H1 (cell line): Measurements from ENCODE around the gene PSME1.

Experiments used
- CTCF ChIP-seq, 3 experiments: IDR thresholded peaks; 1 replicate in 2 of 3; 2 replicates in 1 of 3; pipeline versions ENCODE4 v1.5.1 to v1.6.1; 2011; ENCODE audit warnings: low read length in 3 of 3, mild to moderate bottlenecking in 3 of 3, inconsistent platforms in 2 of 3, low read depth in 1 of 3, moderate library complexity in 1 of 3; ENCODE audit not compliant: insufficient read depth in 1 of 3; ENCODE audit errors: control extremely low read depth in 1 of 3
- GABPA ChIP-seq: IDR thresholded peaks from 2 replicates; pipeline ENCODE4 v1.6.1; 2011; ENCODE audit warnings: mild to moderate bottlenecking, low read length, moderate library complexity, borderline replicate concordance; ENCODE audit not compliant: insufficient read depth
- MAX ChIP-seq: IDR thresholded peaks from 2 replicates; pipeline ENCODE4 v1.6.1; 2012; ENCODE audit warnings: inconsistent platforms
- PHF8 ChIP-seq: fragments of 200-600 bp; sonication (generic); conservative IDR thresholded peaks from 2 replicates; pipeline ENCODE4 v1.7.1; 2012; ENCODE audit warnings: low read depth, mild to moderate bottlenecking, inconsistent platforms, low read length, moderate library complexity
- POLR2AphosphoS5 ChIP-seq: IDR thresholded peaks from 2 replicates; pipeline ENCODE4 v1.6.1; 2011; ENCODE audit warnings: low read depth, low read length
- POU5F1 ChIP-seq: IDR thresholded peaks from 2 replicates; pipeline ENCODE4 v1.6.1; 2011; ENCODE audit warnings: low read depth, mild to moderate bottlenecking, low read length, moderate library complexity
- TAF1 ChIP-seq: IDR thresholded peaks from 2 replicates; pipeline ENCODE4 v1.6.1; 2011; ENCODE audit warnings: mild to moderate bottlenecking, low read depth, low read length
- USF2 ChIP-seq: IDR thresholded peaks from 2 replicates; pipeline ENCODE4 v1.6.1; 2011; ENCODE audit warnings: low read length, improper control_type of control experiment
- YY1 ChIP-seq: IDR thresholded peaks from 2 replicates; pipeline ENCODE4 v1.6.1; 2011; ENCODE audit warnings: low read depth, mild to moderate bottlenecking, low read length

- TF ChIP-seq TAF1 (no peak), CTCF (IDR thresholded peaks at IDR 0.05; ENCODE audit: control extremely low read depth in 1 of 3, insufficient read depth in 1 of 3, low read depth in 1 of 3, low read length in 3 of 3) (no peak), USF2 (no peak), POU5F1 (no peak), GABPA (no peak), MAX (no peak), YY1 (no peak), PHF8 (no peak), POLR2AphosphoS5 (no peak)
These were observed 14.8 kb upstream of the PSME1 start for GRCh38 chr14:24121210-24121609.
